Activated T-cell treated with anti-CD3 and anti-CD28 coated beads, Interleukin-2, amount 50 U/mL, for 72 hours (primary cell): ENCODE measurements around the gene RERE. TPM values are rescaled to one million over a fixed set of nuclear protein-coding genes. Genes with fewer than 3 reads are reported as not detected.

Experiments used
- ATAC-seq, 2 donors: fragments of 150-1000 bp; cut with Tn5 transposase; replicated peaks in 1 of 2; 2 replicates each; pipeline ENCODE4 v1.10.0; 2021; ENCODE audit warnings: moderate library complexity in 2 of 2, mild to moderate bottlenecking in 1 of 2
- DNase-seq, 2 donors: peaks; one replicate each; pipeline ENCODE4 v3.0.0; 2021 to 2022; ENCODE audit warnings: mixed read lengths in 1 of 2
- H3K27ac Mint-ChIP-seq: one replicate; pipeline ENCODE4 v1.8.0; 2022; ENCODE audit warnings: mild to moderate bottlenecking, moderate library complexity, mixed read lengths
- H3K27me3 Mint-ChIP-seq: one replicate; pipeline ENCODE4 v1.8.0; 2022; ENCODE audit warnings: low read depth, mixed read lengths
- H3K36me3 Mint-ChIP-seq, 2 donors: one replicate each; pipeline ENCODE4 v1.8.0; 2022; ENCODE audit warnings: mixed read lengths in 2 of 2, mild to moderate bottlenecking in 1 of 2; ENCODE audit not compliant: insufficient read depth in 2 of 2
- H3K4me1 Mint-ChIP-seq: one replicate; pipeline ENCODE4 v1.8.0; 2022; ENCODE audit warnings: low read depth, mixed read lengths
- H3K4me3 Mint-ChIP-seq, 2 donors: one replicate each; pipeline ENCODE4 v1.8.0; 2022; ENCODE audit warnings: mild to moderate bottlenecking in 2 of 2, mixed read lengths in 2 of 2, moderate library complexity in 2 of 2
- H3K9me3 Mint-ChIP-seq, 2 donors: one replicate each; pipeline ENCODE4 v1.8.0; 2022; ENCODE audit warnings: mixed read lengths in 2 of 2
- total RNA-seq, 2 donors: library from RNA; stranded (reverse); gene quantifications; one replicate each; pipeline ENCODE4 v1.2.3, GENCODE V29; 2022

RERE gene
- total RNA-seq, 2 donors from 2014 or later, result 98.7 to 105 TPM

GRCh38 chr1:8554956-8555534 is 262.4 kb downstream of the RERE start:
- no peaks in the 10 kb centered on the region for H3K27me3 Mint-ChIP-seq
- H3K27ac Mint-ChIP-seq, result peak overlapping the region; percentile 81
- H3K4me3 Mint-ChIP-seq, result peak overlapping the region; percentile 6 to 45
- ATAC-seq (peak; percentile 68), DNase-seq (peak in 1 of 2 donors; percentile 31)
- peaks cover 3 to 24% of the 10 kb centered on the region in 2 donors for H3K36me3 Mint-ChIP-seq
- no peaks in the 10 kb centered on the region for H3K9me3 Mint-ChIP-seq
- H3K4me1 Mint-ChIP-seq, result peaks cover 51% of the 10 kb centered on the region

- peaks cover 50% of the 10 kb centered on the region for H3K4me1 Mint-ChIP-seq
- H3K4me3 Mint-ChIP-seq, result no peak overlapping the region
- H3K27me3 Mint-ChIP-seq, result no peaks in the 10 kb centered on the region
- H3K36me3 Mint-ChIP-seq, result peaks cover 3 to 24% of the 10 kb centered on the region in 2 donors
- H3K9me3 Mint-ChIP-seq, result no peaks in the 10 kb centered on the region
- H3K27ac Mint-ChIP-seq, result no peak overlapping the region
- DNase-seq, result no peak
- ATAC-seq, result no peak
These were observed 264.5 kb downstream of the RERE start for GRCh38 chr1:8552820-8553397.

GRCh38 chr1:8551613-8552489 is 265.6 kb downstream of the RERE start:
- Mint-ChIP-seq H3K27me3 (no peaks in the 10 kb centered on the region), H3K27ac (peak overlapping the region; percentile 9), H3K4me1 (peaks cover 44% of the 10 kb centered on the region), H3K4me3 (no peak overlapping the region), H3K9me3 (no peaks in the 10 kb centered on the region), H3K36me3 (peaks cover 3 to 22% of the 10 kb centered on the region in 2 donors)
- no peak for ATAC-seq
- no peak for DNase-seq

- Mint-ChIP-seq H3K9me3 (no peaks in the 10 kb centered on the region), H3K4me3 (no peak overlapping the region), H3K36me3 (peaks cover 3 to 20% of the 10 kb centered on the region in 2 donors), H3K27ac (no peak overlapping the region), H3K4me1 (peaks cover 37% of the 10 kb centered on the region), H3K27me3 (no peaks in the 10 kb centered on the region)
- DNase-seq, result no peak
- ATAC-seq, result no peak
These were observed 266.4 kb downstream of the RERE start for GRCh38 chr1:8551057-8551456.

- Mint-ChIP-seq H3K9me3 (peaks cover 0 to 3% of the 10 kb centered on the region in 2 donors), H3K27me3 (no peaks in the 10 kb centered on the region), H3K4me3 (no peak overlapping the region), H3K36me3 (peaks cover 3 to 25% of the 10 kb centered on the region in 2 donors), H3K4me1 (peaks cover 27% of the 10 kb centered on the region), H3K27ac (no peak overlapping the region)
- no peak for DNase-seq
- ATAC-seq, result no peak
These were observed 269.6 kb downstream of the RERE start for GRCh38 chr1:8547791-8548190.

GRCh38 chr1:8545078-8545477 is 272.4 kb downstream of the RERE start:
- peaks cover 30% of the 10 kb centered on the region for H3K4me1 Mint-ChIP-seq
- peak overlapping the region; percentile 22 for H3K27ac Mint-ChIP-seq
- peak; percentile 37 to 64 for ATAC-seq
- DNase-seq, result peak; percentile 29 to 43
- H3K27me3 Mint-ChIP-seq, result no peaks in the 10 kb centered on the region
- H3K36me3 Mint-ChIP-seq, result peaks cover 3 to 24% of the 10 kb centered on the region in 2 donors
- H3K9me3 Mint-ChIP-seq, result peaks cover 0 to 3% of the 10 kb centered on the region in 2 donors
- peak overlapping the region; percentile 22 to 76 for H3K4me3 Mint-ChIP-seq

- H3K9me3 Mint-ChIP-seq, result peaks cover 0 to 3% of the 10 kb centered on the region in 2 donors
- peak overlapping the region; percentile 82 for H3K27ac Mint-ChIP-seq
- peaks cover 35% of the 10 kb centered on the region for H3K4me1 Mint-ChIP-seq
- DNase-seq (no peak), ATAC-seq (peak; percentile 53 to 67)
- peak overlapping the region; percentile 22 to 76 for H3K4me3 Mint-ChIP-seq
- peaks cover 3 to 25% of the 10 kb centered on the region in 2 donors for H3K36me3 Mint-ChIP-seq
- no peaks in the 10 kb centered on the region for H3K27me3 Mint-ChIP-seq
These were observed 272.8 kb downstream of the RERE start for GRCh38 chr1:8544644-8545043.

- Mint-ChIP-seq H3K4me1 (peaks cover 41% of the 10 kb centered on the region), H3K27me3 (no peaks in the 10 kb centered on the region), H3K9me3 (peaks cover 0 to 3% of the 10 kb centered on the region in 2 donors), H3K4me3 (no peak overlapping the region), H3K36me3 (peaks cover 6 to 27% of the 10 kb centered on the region in 2 donors), H3K27ac (peak overlapping the region; percentile 82)
- DNase-seq (no peak), ATAC-seq (no peak)
These were observed 273.5 kb downstream of the RERE start for GRCh38 chr1:8543965-8544364.

GRCh38 chr1:8541961-8542521 is 275.4 kb downstream of the RERE start:
- no peak overlapping the region for H3K4me3 Mint-ChIP-seq

GRCh38 chr1:8540971-8541370 is 276.5 kb downstream of the RERE start:
- Mint-ChIP-seq H3K36me3 (peaks cover 6 to 27% of the 10 kb centered on the region in 2 donors), H3K9me3 (peaks cover 0 to 3% of the 10 kb centered on the region in 2 donors), H3K4me1 (peaks cover 53% of the 10 kb centered on the region), H3K4me3 (peak overlapping the region; percentile 45 to 96), H3K27me3 (no peaks in the 10 kb centered on the region), H3K27ac (peak overlapping the region; percentile 98)
- ATAC-seq (peak; percentile 22 to 40), DNase-seq (no peak)

More at GRCh38 chr1:8541961-8542521, 275.4 kb downstream of the RERE start:
- ATAC-seq, result no peak
- Mint-ChIP-seq H3K27me3 (no peaks in the 10 kb centered on the region), H3K36me3 (peaks cover 6 to 27% of the 10 kb centered on the region in 2 donors), H3K9me3 (peaks cover 0 to 3% of the 10 kb centered on the region in 2 donors), H3K4me1 (peaks cover 53% of the 10 kb centered on the region), H3K27ac (no peak overlapping the region)
- no peak for DNase-seq

GRCh38 chr1:8540261-8540941 is 277.0 kb downstream of the RERE start:
- peaks cover 56% of the 10 kb centered on the region for H3K4me1 Mint-ChIP-seq
- DNase-seq (no peak), ATAC-seq (peak; percentile 85 to 90)
- peak overlapping the region; percentile 98 for H3K27ac Mint-ChIP-seq
- peaks cover 7 to 28% of the 10 kb centered on the region in 2 donors for H3K36me3 Mint-ChIP-seq
- H3K4me3 Mint-ChIP-seq, result peak overlapping the region; percentile 77 to 96
- H3K9me3 Mint-ChIP-seq, result peaks cover 0 to 3% of the 10 kb centered on the region in 2 donors
- no peaks in the 10 kb centered on the region for H3K27me3 Mint-ChIP-seq

- Mint-ChIP-seq H3K36me3 (peaks cover 6 to 22% of the 10 kb centered on the region in 2 donors), H3K4me1 (peaks cover 57% of the 10 kb centered on the region), H3K9me3 (peaks cover 0 to 3% of the 10 kb centered on the region in 2 donors), H3K27ac (no peak overlapping the region), H3K27me3 (no peaks in the 10 kb centered on the region), H3K4me3 (peak overlapping the region; percentile 26 to 77)
- peak in 1 of 2 donors; percentile 33 for ATAC-seq
- no peak for DNase-seq
These were observed 277.8 kb downstream of the RERE start for GRCh38 chr1:8539683-8540082.
